ENCODE measurements around the gene VAV2. TPM values are rescaled to one million over a fixed set of nuclear protein-coding genes. Genes with fewer than 3 reads are reported as not detected.

VAV2 gene
- polyA plus RNA-seq, 4 donors = 26.7 to 45.7 (median 36.2) TPM

- no peaks in the 10 kb centered on the region for H3K4me1 ChIP-seq (ENCODE audit: control insufficient read depth in 3 of 3, insufficient read depth in 2 of 3, low read depth in 1 of 3, low read length in 2 of 3)
- WGBS, 3 donors = 84 to 94% (median 88%) methylated on average over 13 of the region's 13 CpGs
- H3K27ac ChIP-seq (ENCODE audit: low read depth in 1 of 3, low read length in 2 of 3) = no peak overlapping the region
- H3K36me3 ChIP-seq (ENCODE audit: control insufficient read depth in 3 of 3, insufficient read depth in 2 of 3, low read depth in 1 of 3, low read length in 3 of 3) = peaks cover 0 to 94% (median 7%) of the 10 kb centered on the region in 3 donors
- no peak overlapping the region for H3K4me3 ChIP-seq (ENCODE audit: low read depth in 1 of 3, low read length in 3 of 3)
- FAIRE-seq (no peak), DNase-seq (no peak)
- no peaks in the 10 kb centered on the region for H3K27me3 ChIP-seq (ENCODE audit: control insufficient read depth in 3 of 3, insufficient read depth in 3 of 3, low read length in 3 of 3)
- no peaks in the 10 kb centered on the region for H3K9me3 ChIP-seq (ENCODE audit: control insufficient read depth in 2 of 2, insufficient read depth in 1 of 2, low read depth in 1 of 2, low read length in 1 of 2)
Measured at GRCh38 chr9:133811471-133811870, 180.7 kb downstream of the VAV2 start.

GRCh38 chr9:133810556-133811195, 181.4 kb downstream of the VAV2 start:
- peaks cover 0 to 98% (median 10%) of the 10 kb centered on the region in 3 donors for H3K36me3 ChIP-seq (ENCODE audit: control insufficient read depth in 3 of 3, insufficient read depth in 2 of 3, low read depth in 1 of 3, low read length in 3 of 3)
- H3K4me3 ChIP-seq (ENCODE audit: low read depth in 1 of 3, low read length in 3 of 3) = no peak overlapping the region
- H3K4me1 ChIP-seq (ENCODE audit: control insufficient read depth in 3 of 3, insufficient read depth in 2 of 3, low read depth in 1 of 3, low read length in 2 of 3) = no peaks in the 10 kb centered on the region
- no peak overlapping the region for H3K27ac ChIP-seq (ENCODE audit: low read depth in 1 of 3, low read length in 2 of 3)
- FAIRE-seq (no peak), DNase-seq (no peak)
- no peaks in the 10 kb centered on the region for H3K27me3 ChIP-seq (ENCODE audit: control insufficient read depth in 3 of 3, insufficient read depth in 3 of 3, low read length in 3 of 3)
- WGBS, 3 donors = 89 to 93% (median 90%) methylated on average over 20 to 23 of the region's 23 CpGs
- H3K9me3 ChIP-seq (ENCODE audit: control insufficient read depth in 2 of 2, insufficient read depth in 1 of 2, low read depth in 1 of 2, low read length in 1 of 2) = no peaks in the 10 kb centered on the region

- no peak overlapping the region for H3K27ac ChIP-seq (ENCODE audit: low read depth in 1 of 3, low read length in 2 of 3)
- no peak overlapping the region for H3K4me3 ChIP-seq (ENCODE audit: low read depth in 1 of 3, low read length in 3 of 3)
- H3K4me1 ChIP-seq (ENCODE audit: control insufficient read depth in 3 of 3, insufficient read depth in 2 of 3, low read depth in 1 of 3, low read length in 2 of 3) = no peaks in the 10 kb centered on the region
- no peaks in the 10 kb centered on the region for H3K9me3 ChIP-seq (ENCODE audit: control insufficient read depth in 2 of 2, insufficient read depth in 1 of 2, low read depth in 1 of 2, low read length in 1 of 2)
- H3K27me3 ChIP-seq (ENCODE audit: control insufficient read depth in 3 of 3, insufficient read depth in 3 of 3, low read length in 3 of 3) = no peaks in the 10 kb centered on the region
- DNase-seq (no peak), FAIRE-seq (no peak)
- 90 to 92% (median 91%) methylated on average over 7 of the region's 7 CpGs for WGBS, 3 donors
- peaks cover 0 to 100% (median 14%) of the 10 kb centered on the region in 3 donors for H3K36me3 ChIP-seq (ENCODE audit: control insufficient read depth in 3 of 3, insufficient read depth in 2 of 3, low read depth in 1 of 3, low read length in 3 of 3)
Measured at GRCh38 chr9:133809335-133809734, 182.8 kb downstream of the VAV2 start.

GRCh38 chr9:133807818-133808217, 184.3 kb downstream of the VAV2 start:
- Histone ChIP-seq H3K36me3 (ENCODE audit: control insufficient read depth in 3 of 3, insufficient read depth in 2 of 3, low read depth in 1 of 3, low read length in 3 of 3) (peaks cover 0 to 100% (median 15%) of the 10 kb centered on the region in 3 donors), H3K27ac (ENCODE audit: low read depth in 1 of 3, low read length in 2 of 3) (no peak overlapping the region), H3K27me3 (ENCODE audit: control insufficient read depth in 3 of 3, insufficient read depth in 3 of 3, low read length in 3 of 3) (no peaks in the 10 kb centered on the region), H3K4me3 (ENCODE audit: low read depth in 1 of 3, low read length in 3 of 3) (no peak overlapping the region), H3K9me3 (ENCODE audit: control insufficient read depth in 2 of 2, insufficient read depth in 1 of 2, low read depth in 1 of 2, low read length in 1 of 2) (no peaks in the 10 kb centered on the region), H3K4me1 (ENCODE audit: control insufficient read depth in 3 of 3, insufficient read depth in 2 of 3, low read depth in 1 of 3, low read length in 2 of 3) (no peaks in the 10 kb centered on the region)
- FAIRE-seq = no peak
- WGBS, 3 donors = 69 to 87% (median 81%) methylated on average over 8 to 13 of the region's 13 CpGs
- DNase-seq = no peak

- no peak for FAIRE-seq
- no peaks in the 10 kb centered on the region for H3K9me3 ChIP-seq (ENCODE audit: control insufficient read depth in 2 of 2, insufficient read depth in 1 of 2, low read depth in 1 of 2, low read length in 1 of 2)
- H3K27me3 ChIP-seq (ENCODE audit: control insufficient read depth in 3 of 3, insufficient read depth in 3 of 3, low read length in 3 of 3) = no peaks in the 10 kb centered on the region
- no peak overlapping the region for H3K4me3 ChIP-seq (ENCODE audit: low read depth in 1 of 3, low read length in 3 of 3)
- no peak overlapping the region for H3K27ac ChIP-seq (ENCODE audit: low read depth in 1 of 3, low read length in 2 of 3)
- no peaks in the 10 kb centered on the region for H3K4me1 ChIP-seq (ENCODE audit: control insufficient read depth in 3 of 3, insufficient read depth in 2 of 3, low read depth in 1 of 3, low read length in 2 of 3)
- H3K36me3 ChIP-seq (ENCODE audit: control insufficient read depth in 3 of 3, insufficient read depth in 2 of 3, low read depth in 1 of 3, low read length in 3 of 3) = peaks cover 0 to 100% (median 15%) of the 10 kb centered on the region in 3 donors
- no peak for DNase-seq
- WGBS, 3 donors = 93 to 96% (median 96%) methylated on average over 13 to 14 of the region's 14 CpGs
Measured at GRCh38 chr9:133807037-133807436, 185.1 kb downstream of the VAV2 start.

- Histone ChIP-seq H3K36me3 (ENCODE audit: control insufficient read depth in 3 of 3, insufficient read depth in 2 of 3, low read depth in 1 of 3, low read length in 3 of 3) (peaks cover 0 to 99% (median 15%) of the 10 kb centered on the region in 3 donors), H3K27me3 (ENCODE audit: control insufficient read depth in 3 of 3, insufficient read depth in 3 of 3, low read length in 3 of 3) (no peaks in the 10 kb centered on the region), H3K4me1 (ENCODE audit: control insufficient read depth in 3 of 3, insufficient read depth in 2 of 3, low read depth in 1 of 3, low read length in 2 of 3) (no peaks in the 10 kb centered on the region), H3K4me3 (ENCODE audit: low read depth in 1 of 3, low read length in 3 of 3) (no peak overlapping the region), H3K27ac (ENCODE audit: low read depth in 1 of 3, low read length in 2 of 3) (no peak overlapping the region), H3K9me3 (ENCODE audit: control insufficient read depth in 2 of 2, insufficient read depth in 1 of 2, low read depth in 1 of 2, low read length in 1 of 2) (no peaks in the 10 kb centered on the region)
- WGBS, 3 donors = 91 to 98% (median 93%) methylated on average over 17 of the region's 17 CpGs
- no peak for DNase-seq
- FAIRE-seq = no peak
Measured at GRCh38 chr9:133806623-133807010, 185.5 kb downstream of the VAV2 start.

GRCh38 chr9:133805876-133806622, 186.1 kb downstream of the VAV2 start:
- H3K36me3 ChIP-seq (ENCODE audit: control insufficient read depth in 3 of 3, insufficient read depth in 2 of 3, low read depth in 1 of 3, low read length in 3 of 3) = peaks cover 0 to 99% (median 18%) of the 10 kb centered on the region in 3 donors
- no peaks in the 10 kb centered on the region for H3K9me3 ChIP-seq (ENCODE audit: control insufficient read depth in 2 of 2, insufficient read depth in 1 of 2, low read depth in 1 of 2, low read length in 1 of 2)
- H3K4me1 ChIP-seq (ENCODE audit: control insufficient read depth in 3 of 3, insufficient read depth in 2 of 3, low read depth in 1 of 3, low read length in 2 of 3) = no peaks in the 10 kb centered on the region
- DNase-seq = no peak
- 89 to 93% (median 91%) methylated on average over 24 to 32 of the region's 32 CpGs for WGBS, 3 donors
- H3K4me3 ChIP-seq (ENCODE audit: low read depth in 1 of 3, low read length in 3 of 3) = no peak overlapping the region
- H3K27me3 ChIP-seq (ENCODE audit: control insufficient read depth in 3 of 3, insufficient read depth in 3 of 3, low read length in 3 of 3) = no peaks in the 10 kb centered on the region
- FAIRE-seq = no peak
- H3K27ac ChIP-seq (ENCODE audit: low read depth in 1 of 3, low read length in 2 of 3) = no peak overlapping the region

- WGBS, 3 donors = 94 to 96% (median 95%) methylated on average over 17 of the region's 17 CpGs
- no peak for DNase-seq
Measured at GRCh38 chr9:133804199-133804598, 187.9 kb downstream of the VAV2 start.

More at GRCh38 chr9:133804199-133804598, 187.9 kb downstream of the VAV2 start:
- Histone ChIP-seq H3K9me3 (ENCODE audit: control insufficient read depth in 2 of 2, insufficient read depth in 1 of 2, low read depth in 1 of 2, low read length in 1 of 2) (no peaks in the 10 kb centered on the region), H3K36me3 (ENCODE audit: control insufficient read depth in 3 of 3, insufficient read depth in 2 of 3, low read depth in 1 of 3, low read length in 3 of 3) (peaks cover 0 to 99% (median 18%) of the 10 kb centered on the region in 3 donors), H3K27ac (ENCODE audit: low read depth in 1 of 3, low read length in 2 of 3) (no peak overlapping the region), H3K4me3 (ENCODE audit: low read depth in 1 of 3, low read length in 3 of 3) (no peak overlapping the region), H3K27me3 (ENCODE audit: control insufficient read depth in 3 of 3, insufficient read depth in 3 of 3, low read length in 3 of 3) (no peaks in the 10 kb centered on the region), H3K4me1 (ENCODE audit: control insufficient read depth in 3 of 3, insufficient read depth in 2 of 3, low read depth in 1 of 3, low read length in 2 of 3) (no peaks in the 10 kb centered on the region)
- no peak for FAIRE-seq

Measured in small intestine (tissue), 7 donors.